PFSK-1 (cell line): ENCODE data around the gene KIF26A.

Experiments
- FOXP2 ChIP-seq: optimal IDR thresholded peaks from 2 replicates; pipeline ENCODE3; 2011; ENCODE audit warnings: borderline replicate concordance, control low read depth, inconsistent platforms; ENCODE audit not compliant: insufficient read depth; ENCODE audit errors: extremely low read length, extremely low read depth
- POLR2AphosphoS5 ChIP-seq: IDR thresholded peaks from 2 replicates; pipeline ENCODE4 v1.6.1; 2012; ENCODE audit warnings: low read depth, mild to moderate bottlenecking, control low read depth, low read length, moderate library complexity
- REST ChIP-seq, 2 experiments: IDR thresholded peaks; 2 replicates each; pipeline versions ENCODE4 v1.6.1 to v1.8.0; 2011 to 2012; ENCODE audit warnings: low read depth in 2 of 2, low read length in 2 of 2, control low read depth in 1 of 2, inconsistent platforms in 1 of 2, mild to moderate bottlenecking in 1 of 2, moderate library complexity in 1 of 2; ENCODE audit not compliant: insufficient read depth in 1 of 2
- SIN3A ChIP-seq: IDR thresholded peaks from 2 replicates; pipeline ENCODE4 v1.6.1; 2012; ENCODE audit warnings: mild to moderate bottlenecking, low read length, moderate library complexity, borderline replicate concordance; ENCODE audit not compliant: insufficient read depth
- TAF1 ChIP-seq: IDR thresholded peaks from 2 replicates; pipeline ENCODE4 v1.6.1; 2012; ENCODE audit warnings: low read length, control low read depth, borderline replicate concordance; ENCODE audit not compliant: insufficient read depth

KIF26A gene

GRCh38 chr14:104119488-104120251 lies 18.7 kb upstream of the KIF26A start:
- TF ChIP-seq SIN3A = no peak
- TF ChIP-seq FOXP2 = no peak
- no peak for TF ChIP-seq POLR2AphosphoS5
- no peak for TF ChIP-seq REST (IDR thresholded peaks at IDR 0.05; ENCODE audit: insufficient read depth in 1 of 2, low read depth in 2 of 2, low read length in 2 of 2)
- no peak for TF ChIP-seq TAF1

DNA sequence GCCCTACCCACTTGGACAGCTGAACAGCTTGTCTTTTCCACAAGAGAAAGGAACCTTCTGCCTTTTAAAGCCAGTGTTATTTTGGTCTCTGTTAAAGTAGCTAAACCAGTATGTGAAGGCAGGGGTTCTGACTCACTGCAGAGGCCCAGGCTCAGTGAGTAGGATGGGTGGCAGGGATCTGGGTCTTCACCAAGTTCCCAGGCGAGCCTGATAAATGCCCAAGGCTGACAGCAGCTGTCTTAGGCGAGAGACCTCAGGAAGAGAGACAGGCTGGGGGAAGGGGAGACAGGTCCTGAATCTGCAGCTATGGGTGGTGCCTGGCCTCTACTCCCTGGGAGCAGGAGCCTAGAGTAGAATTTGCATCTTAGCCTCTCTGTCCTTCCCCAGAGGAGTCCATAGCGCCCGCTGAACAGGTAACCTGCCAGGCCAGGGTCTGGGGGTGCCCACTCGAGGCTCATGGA lies 18.1 kb upstream of the KIF26A start:
- no peak for TF ChIP-seq POLR2AphosphoS5
- TF ChIP-seq REST (IDR thresholded peaks at IDR 0.05; ENCODE audit: insufficient read depth in 1 of 2, low read depth in 2 of 2, low read length in 2 of 2) = no peak
- TF ChIP-seq SIN3A = no peak
- no peak for TF ChIP-seq FOXP2
- no peak for TF ChIP-seq TAF1

GRCh38 chr14:104121142-104121541 lies 17.2 kb upstream of the KIF26A start:
- no peak for TF ChIP-seq FOXP2
- no peak for TF ChIP-seq SIN3A
- no peak for TF ChIP-seq POLR2AphosphoS5
- no peak for TF ChIP-seq TAF1
- TF ChIP-seq REST (IDR thresholded peaks at IDR 0.05; ENCODE audit: insufficient read depth in 1 of 2, low read depth in 2 of 2, low read length in 2 of 2) = no peak

DNA sequence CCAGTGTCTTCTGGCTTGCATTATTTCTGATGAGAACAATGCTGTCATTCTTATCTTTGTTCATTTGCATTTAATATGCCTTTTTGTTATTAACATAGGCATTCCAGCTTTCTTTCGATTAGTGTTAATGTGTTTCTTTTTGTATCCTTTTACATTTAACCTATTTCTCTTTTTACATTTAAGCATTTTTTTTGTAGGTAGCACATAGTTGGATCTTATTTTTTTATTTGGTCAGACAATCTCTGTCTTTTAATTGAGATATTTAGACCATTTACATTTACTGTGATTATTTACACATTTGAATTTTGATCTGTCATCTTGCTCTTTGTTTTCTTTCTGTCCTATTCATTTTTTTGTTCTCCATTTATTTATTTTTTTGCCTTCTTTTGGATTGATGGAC lies 14.5 kb upstream of the KIF26A start:
- no peak for TF ChIP-seq SIN3A

DNA sequence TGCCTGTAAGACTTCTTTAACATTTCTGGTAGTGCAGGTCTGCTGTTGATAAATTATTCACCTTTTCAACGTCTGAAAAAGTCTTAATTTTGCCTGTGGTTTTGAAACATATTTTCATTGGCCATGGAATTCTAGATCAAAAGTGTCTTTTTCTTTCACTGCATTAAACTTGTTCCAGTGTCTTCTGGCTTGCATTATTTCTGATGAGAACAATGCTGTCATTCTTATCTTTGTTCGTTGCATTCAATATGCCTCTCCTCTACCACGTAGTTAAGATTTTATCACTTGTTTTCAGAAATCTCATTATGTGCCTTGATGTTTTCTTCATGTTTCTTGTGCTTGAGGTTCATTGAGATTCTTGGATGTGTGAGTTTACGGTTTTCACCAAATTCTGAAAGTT lies 13.4 kb upstream of the KIF26A start:
- TF ChIP-seq TAF1 (no peak), SIN3A (no peak), REST (IDR thresholded peaks at IDR 0.05; ENCODE audit: insufficient read depth in 1 of 2, low read depth in 2 of 2, low read length in 2 of 2) (no peak), POLR2AphosphoS5 (no peak), FOXP2 (no peak)
